GM19193 (cell line): Measurements from ENCODE around the gene RALGPS2.

ENCODE experiments used
- POLR2A ChIP-seq: IDR thresholded peaks from 4 replicates; pipeline ENCODE4 v1.6.1; 2011; ENCODE audit not compliant: insufficient read depth, insufficient read length; ENCODE audit errors: extremely low read depth

RALGPS2 gene, protein sequence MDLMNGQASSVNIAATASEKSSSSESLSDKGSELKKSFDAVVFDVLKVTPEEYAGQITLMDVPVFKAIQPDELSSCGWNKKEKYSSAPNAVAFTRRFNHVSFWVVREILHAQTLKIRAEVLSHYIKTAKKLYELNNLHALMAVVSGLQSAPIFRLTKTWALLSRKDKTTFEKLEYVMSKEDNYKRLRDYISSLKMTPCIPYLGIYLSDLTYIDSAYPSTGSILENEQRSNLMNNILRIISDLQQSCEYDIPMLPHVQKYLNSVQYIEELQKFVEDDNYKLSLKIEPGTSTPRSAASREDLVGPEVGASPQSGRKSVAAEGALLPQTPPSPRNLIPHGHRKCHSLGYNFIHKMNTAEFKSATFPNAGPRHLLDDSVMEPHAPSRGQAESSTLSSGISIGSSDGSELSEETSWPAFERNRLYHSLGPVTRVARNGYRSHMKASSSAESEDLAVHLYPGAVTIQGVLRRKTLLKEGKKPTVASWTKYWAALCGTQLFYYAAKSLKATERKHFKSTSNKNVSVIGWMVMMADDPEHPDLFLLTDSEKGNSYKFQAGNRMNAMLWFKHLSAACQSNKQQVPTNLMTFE

DNA sequence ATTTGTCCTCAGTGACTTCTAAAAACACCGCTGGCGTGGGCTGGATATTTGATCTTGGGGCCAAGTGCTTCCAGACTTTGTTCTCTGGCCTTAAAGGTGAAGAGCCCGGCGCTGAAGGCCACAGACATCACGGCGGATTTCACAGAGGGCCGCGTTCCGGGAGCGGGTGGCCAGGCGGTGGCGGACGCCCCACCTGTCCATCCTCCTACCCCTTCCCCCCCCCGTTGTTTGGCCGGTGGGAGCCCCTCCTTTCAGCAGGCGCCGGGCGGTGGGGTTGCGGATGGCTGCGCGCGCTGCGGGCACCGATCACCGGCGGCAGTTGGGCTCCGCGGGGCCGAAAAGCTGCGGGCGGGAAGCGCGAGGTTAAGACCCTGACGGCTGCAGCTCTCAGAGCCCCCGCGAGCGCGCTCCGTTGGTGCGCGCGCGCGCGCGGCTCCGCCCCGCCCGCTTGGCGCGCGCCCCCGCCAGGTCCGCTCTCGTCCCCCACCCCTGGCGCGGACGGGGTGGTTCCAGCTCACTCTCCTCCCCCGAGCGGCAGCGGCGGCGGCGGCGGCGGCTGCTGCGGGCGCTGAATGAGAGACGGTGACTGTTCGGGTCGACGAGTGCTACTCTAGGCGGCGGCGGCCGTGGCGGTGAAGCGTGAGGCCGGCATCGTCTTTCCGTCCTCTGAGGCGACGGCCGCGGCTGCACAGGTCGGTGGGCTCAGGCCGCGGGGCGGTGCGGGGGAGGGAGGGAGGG, at the start of gene RALGPS2:
RALGPS2 (plus strand) TSS at position 517 of the 738 bp plus-strand sequence. CDS start 51,521 bp downstream, outside the sequence.
- peak; percentile 50 for TF ChIP-seq POLR2A

- TF ChIP-seq POLR2A: no peak
These were observed 45.8 kb upstream of the RALGPS2 start for GRCh38 chr1:178679237-178679636.

DNA sequence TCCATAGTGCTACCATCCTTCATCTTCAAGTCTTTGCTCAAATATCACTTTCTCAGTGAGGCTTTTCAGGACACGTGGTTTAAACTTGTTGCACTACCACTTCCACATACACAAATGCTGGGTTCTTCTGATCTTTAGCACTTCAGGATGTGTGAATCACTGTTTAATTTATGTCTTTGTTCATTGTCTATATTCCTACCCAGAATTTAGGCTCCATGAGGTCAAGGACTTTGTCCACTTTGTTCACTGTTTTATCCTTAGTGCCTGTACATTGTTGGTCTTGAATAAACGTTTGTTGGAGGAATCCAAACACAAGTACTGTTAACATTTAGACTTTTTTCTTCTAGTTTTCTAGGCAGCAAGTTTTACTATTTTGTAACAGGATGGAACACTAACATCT, 42.6 kb upstream of the RALGPS2 start:
- no peak for TF ChIP-seq POLR2A

GRCh38 chr1:178682886-178683285, 42.2 kb upstream of the RALGPS2 start:
- no peak for TF ChIP-seq POLR2A

- TF ChIP-seq POLR2A: no peak
These were observed 41.8 kb upstream of the RALGPS2 start for GRCh38 chr1:178683291-178683690.

GRCh38 chr1:178684111-178684510, 40.9 kb upstream of the RALGPS2 start:
- no peak for TF ChIP-seq POLR2A

DNA sequence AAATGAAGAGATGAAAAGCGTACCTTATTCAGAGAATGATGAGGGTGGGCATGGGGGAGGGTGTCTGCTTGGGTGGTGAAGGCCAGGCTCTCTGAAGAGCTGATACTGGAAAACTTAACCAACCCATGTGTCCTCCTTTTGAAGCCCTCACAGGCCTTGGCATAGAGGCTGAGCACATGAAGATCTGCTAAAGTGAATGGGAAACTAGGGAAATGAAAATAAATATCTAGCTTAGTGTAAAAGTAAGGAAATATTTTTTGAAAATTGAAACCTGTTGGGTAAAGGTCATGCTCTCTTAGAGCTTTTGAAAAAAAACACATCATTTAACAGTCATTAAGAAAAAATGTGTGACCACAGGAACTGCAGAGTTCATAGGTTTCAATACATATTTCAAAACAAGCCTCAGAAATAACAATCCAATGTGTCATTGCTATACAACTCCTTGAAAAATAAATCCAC, 40.5 kb upstream of the RALGPS2 start:
- TF ChIP-seq POLR2A: no peak

GRCh38 chr1:178686407-178686806, 38.6 kb upstream of the RALGPS2 start:
- TF ChIP-seq POLR2A: no peak

GRCh38 chr1:178688244-178688643, 36.8 kb upstream of the RALGPS2 start:
- no peak for TF ChIP-seq POLR2A

DNA sequence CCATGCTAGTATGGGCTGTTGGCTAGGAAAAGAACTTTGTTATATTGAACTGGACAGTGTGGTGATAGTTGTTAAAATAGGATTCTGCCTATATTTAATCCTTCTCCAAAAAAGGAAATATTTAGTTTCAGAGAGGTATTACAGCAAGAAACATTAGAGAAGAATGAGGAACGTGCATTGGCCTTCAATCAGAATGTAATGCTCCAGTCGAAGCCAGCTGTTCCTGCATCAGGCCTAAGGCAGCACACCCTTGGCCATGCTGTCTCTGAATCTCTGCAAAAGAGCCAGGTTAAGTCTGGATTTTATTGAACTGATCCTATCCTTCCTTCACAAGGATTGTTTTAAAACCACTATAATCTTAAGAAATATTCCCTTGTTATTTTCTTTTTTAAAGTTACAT, 35.3 kb upstream of the RALGPS2 start:
- no peak for TF ChIP-seq POLR2A

GRCh38 chr1:178690496-178690895, 34.5 kb upstream of the RALGPS2 start:
- no peak for TF ChIP-seq POLR2A

DNA sequence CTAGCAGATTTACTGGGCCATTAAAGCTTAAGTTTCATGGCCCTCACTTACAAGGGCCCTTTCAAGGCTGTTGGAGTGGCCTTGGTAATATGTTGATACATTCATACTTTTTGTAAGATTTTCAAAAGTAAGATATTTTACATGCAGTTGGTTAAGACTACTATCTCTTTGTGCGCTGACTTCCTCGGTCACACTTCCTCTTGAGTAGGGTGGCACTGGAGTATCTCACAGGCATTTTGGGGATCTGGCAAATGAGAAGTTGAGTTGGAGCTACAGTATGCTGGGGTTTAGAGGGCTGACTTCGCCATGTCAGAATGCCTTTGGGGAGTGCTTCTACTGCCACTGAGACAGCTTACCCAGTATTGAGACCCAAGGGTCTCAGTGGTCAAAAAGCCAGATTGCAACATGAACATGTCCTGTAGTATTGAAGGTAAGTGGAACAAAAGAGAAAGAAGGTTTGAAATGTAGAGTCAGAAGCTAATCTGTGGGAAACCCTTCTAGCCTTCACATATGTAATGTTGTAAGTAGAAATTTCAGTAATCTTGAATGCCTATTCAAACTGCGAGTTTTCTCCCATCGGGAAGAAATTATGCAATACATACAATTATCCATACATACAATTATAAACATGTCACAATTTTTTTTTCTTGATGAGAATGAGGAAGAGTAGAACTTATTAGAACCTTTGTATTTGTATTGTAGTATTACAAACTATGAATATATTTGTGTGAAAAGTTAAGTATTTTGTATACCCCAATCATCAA, 32.3 kb upstream of the RALGPS2 start:
- TF ChIP-seq POLR2A: no peak

- no peak for TF ChIP-seq POLR2A
These were observed 31.7 kb upstream of the RALGPS2 start for GRCh38 chr1:178693366-178693765.

DNA sequence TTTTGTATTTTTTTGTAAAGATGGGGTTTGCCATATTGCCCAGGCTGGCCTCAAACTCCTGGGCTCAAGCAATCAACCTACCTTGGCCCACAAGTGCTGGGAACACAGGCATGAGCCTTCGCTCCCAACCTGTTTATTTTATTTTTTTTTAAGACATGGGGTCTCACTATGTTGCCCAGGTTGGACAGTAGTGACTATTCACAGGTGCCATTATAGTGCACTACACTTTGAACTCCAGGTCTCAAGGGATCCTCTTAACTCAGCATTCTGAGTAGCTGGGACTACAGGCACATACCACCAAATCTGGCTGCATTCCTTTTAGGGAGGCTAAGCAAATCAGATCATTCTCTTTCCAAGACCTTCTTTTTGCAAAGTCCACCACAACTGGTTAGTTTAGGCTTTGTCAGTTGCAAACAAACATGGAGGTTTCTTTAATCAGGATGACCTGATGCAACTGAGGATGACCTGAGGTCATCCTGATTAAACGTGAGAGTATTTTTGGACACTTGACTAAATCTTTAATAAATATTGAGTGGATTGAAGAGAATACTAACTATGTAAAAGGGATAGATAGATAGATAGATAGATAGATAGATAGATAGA, 30.0 kb upstream of the RALGPS2 start:
- no peak for TF ChIP-seq POLR2A
